ACC112 (cell line): ENCODE measurements around the gene TMEM72.
A peak's percentile ranks its signal among the peaks of the same experiment; 100 is the strongest.

Source experiments
- H2AFZ ChIP-seq: fragments of 200-600 bp; sonication (generic); one replicate; pipeline ENCODE4 v1.6.0; 2017; ENCODE audit warnings: antibody characterized with exemption, low read length; ENCODE audit not compliant: unreplicated experiment
- H3K27ac ChIP-seq: fragments of 200-600 bp; sonication (generic); 2 replicates; pipeline ENCODE4 v1.5.1; 2014; ENCODE audit warnings: low read depth, mild to moderate bottlenecking, antibody characterized with exemption, low read length, moderate library complexity
- H3K27me3 ChIP-seq: fragments of 200-600 bp; sonication (generic); 2 replicates; pipeline ENCODE4 v1.6.1; 2014; ENCODE audit warnings: mild to moderate bottlenecking, antibody characterized with exemption, low read length, moderate library complexity, mixed read lengths; ENCODE audit not compliant: insufficient read depth
- H3K36me3 ChIP-seq: fragments of 200-600 bp; sonication (generic); 2 replicates; pipeline ENCODE4 v1.6.1; 2016; ENCODE audit warnings: mild to moderate bottlenecking, antibody characterized with exemption, low read length, moderate library complexity, mixed read lengths; ENCODE audit not compliant: insufficient read depth
- H3K4me1 ChIP-seq: fragments of 200-600 bp; sonication (generic); one replicate; pipeline ENCODE4 v1.6.1; 2016; ENCODE audit warnings: low read length, mixed read lengths; ENCODE audit not compliant: insufficient read depth, unreplicated experiment, control insufficient read depth
- H3K4me3 ChIP-seq: fragments of 200-600 bp; sonication (generic); 2 replicates; pipeline ENCODE4 v1.5.1; 2014; ENCODE audit warnings: mild to moderate bottlenecking, low read depth, low read length
- H3K79me2 ChIP-seq: fragments of 200-600 bp; sonication (generic); one replicate; pipeline ENCODE4 v1.6.0; 2016; ENCODE audit warnings: low read length; ENCODE audit not compliant: control insufficient read depth, unreplicated experiment, insufficient read depth

TMEM72 gene

GRCh38 chr10:44982496-44982895, 71.4 kb downstream of the TMEM72 start:
- H3K27ac ChIP-seq = peak overlapping the region; percentile 91; the same call in 1 of the 2 replicates
- no peaks in the 10 kb centered on the region for H3K27me3 ChIP-seq
- no peak overlapping the region for H2AFZ ChIP-seq
- no peak overlapping the region for H3K4me3 ChIP-seq
- H3K4me1 ChIP-seq = peaks cover 49% of the 10 kb centered on the region
- H3K79me2 ChIP-seq = peaks cover 4% of the 10 kb centered on the region
- no peaks in the 10 kb centered on the region for H3K36me3 ChIP-seq

DNA sequence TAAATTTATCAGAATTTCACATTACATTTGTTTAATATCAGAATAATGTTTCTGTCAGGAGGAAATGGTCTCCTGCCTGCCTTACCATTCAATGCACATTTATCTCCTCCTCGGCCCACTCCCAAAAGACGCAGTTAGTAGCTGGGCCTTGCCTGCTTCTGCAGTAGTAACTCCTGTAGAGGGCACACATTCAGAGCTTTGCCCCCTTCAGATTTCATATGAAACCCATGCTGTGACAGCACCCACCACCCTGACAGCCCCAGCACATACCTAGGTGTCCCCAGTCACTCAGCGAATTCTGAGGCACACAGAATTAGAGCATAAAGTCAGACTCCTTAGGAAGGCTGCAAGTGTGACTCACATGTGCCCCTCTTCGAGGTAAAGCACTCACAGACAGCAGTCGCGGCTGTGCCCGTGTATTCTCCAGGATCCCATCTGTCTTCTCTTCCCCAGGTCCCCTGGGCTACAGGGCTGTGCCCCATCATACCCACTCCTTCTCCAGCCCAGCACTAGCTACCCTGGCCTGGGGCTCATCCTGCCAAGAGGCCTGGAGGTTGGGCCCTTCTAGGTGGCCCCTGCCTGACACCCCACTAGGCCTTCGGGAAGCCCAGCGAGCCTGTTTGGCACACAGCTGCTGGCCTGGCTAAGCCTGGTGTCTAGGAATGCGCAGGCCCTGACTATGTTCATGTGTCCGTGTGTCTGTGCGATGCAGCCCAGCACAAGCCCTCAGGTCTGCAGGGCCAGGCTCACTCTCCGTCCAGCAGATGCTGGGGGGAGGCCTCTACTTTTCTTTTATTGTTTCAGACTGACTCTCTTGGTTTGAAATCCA, 72.1 kb downstream of the TMEM72 start:
- Histone ChIP-seq H3K27me3 (no peaks in the 10 kb centered on the region), H3K36me3 (no peaks in the 10 kb centered on the region), H3K79me2 (no peaks in the 10 kb centered on the region), H3K4me3 (no peak overlapping the region), H2AFZ (no peak overlapping the region), H3K4me1 (peaks cover 41% of the 10 kb centered on the region), H3K27ac (no peak overlapping the region)

- Histone ChIP-seq H3K4me3 (no peak overlapping the region), H3K27me3 (no peaks in the 10 kb centered on the region), H3K79me2 (no peaks in the 10 kb centered on the region), H3K27ac (no peak overlapping the region), H3K36me3 (no peaks in the 10 kb centered on the region), H2AFZ (no peak overlapping the region), H3K4me1 (peaks cover 39% of the 10 kb centered on the region)
Observed at GRCh38 chr10:44983895-44984278, 72.8 kb downstream of the TMEM72 start.

GRCh38 chr10:44984671-44985101, 73.5 kb downstream of the TMEM72 start:
- H3K4me3 ChIP-seq = no peak overlapping the region
- no peak overlapping the region for H2AFZ ChIP-seq
- H3K4me1 ChIP-seq = peaks cover 34% of the 10 kb centered on the region
- no peaks in the 10 kb centered on the region for H3K79me2 ChIP-seq
- H3K27me3 ChIP-seq = no peaks in the 10 kb centered on the region
- no peaks in the 10 kb centered on the region for H3K36me3 ChIP-seq
- H3K27ac ChIP-seq = no peak overlapping the region

- no peaks in the 10 kb centered on the region for H3K27me3 ChIP-seq
Observed at GRCh38 chr10:44985175-44985681, 74.1 kb downstream of the TMEM72 start.

DNA sequence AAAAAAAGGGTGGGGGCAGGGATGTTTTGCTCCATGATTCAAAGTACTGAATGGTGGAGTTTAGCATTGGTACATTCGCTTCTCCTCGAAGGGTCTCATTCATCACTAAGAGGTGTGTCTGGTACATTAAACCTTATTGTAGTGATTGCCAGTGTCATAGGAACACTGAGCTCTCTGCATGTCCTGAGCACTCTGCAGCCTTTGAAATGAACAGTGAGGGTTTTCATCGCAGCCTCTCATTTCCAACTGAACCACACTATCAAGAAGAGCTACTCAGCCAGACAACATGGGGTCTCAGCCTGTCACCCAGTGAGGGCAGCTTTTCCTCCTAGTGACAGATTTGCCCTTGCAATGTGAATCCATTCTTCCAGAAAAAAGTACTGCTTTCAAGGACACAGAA, 75.0 kb downstream of the TMEM72 start:
- H3K27ac ChIP-seq = no peak overlapping the region
- no peak overlapping the region for H3K4me3 ChIP-seq
- no peak overlapping the region for H2AFZ ChIP-seq
- H3K79me2 ChIP-seq = no peaks in the 10 kb centered on the region
- H3K4me1 ChIP-seq = peaks cover 20% of the 10 kb centered on the region
- no peaks in the 10 kb centered on the region for H3K27me3 ChIP-seq
- H3K36me3 ChIP-seq = no peaks in the 10 kb centered on the region

More at GRCh38 chr10:44985175-44985681, 74.1 kb downstream of the TMEM72 start:
- Histone ChIP-seq H3K4me1 (peaks cover 29% of the 10 kb centered on the region), H2AFZ (no peak overlapping the region), H3K27ac (no peak overlapping the region), H3K36me3 (no peaks in the 10 kb centered on the region), H3K79me2 (no peaks in the 10 kb centered on the region), H3K4me3 (no peak overlapping the region)
